Activated T-helper 9 cell treated with anti-CD3 and anti-CD28 coated beads, Interleukin-2, amount 50 U/mL, for 16 hours (primary cell): ENCODE results near the gene ENDOG.
"Not testable (repeated sequence)": the region's sequence is repeated elsewhere in the genome, so short reads cannot be mapped to it uniquely, and the experiment has no call there.

ENCODE experiments used
- DNase-seq: peaks from one replicate; pipeline ENCODE4 v3.0.0-alpha.2; 2020; ENCODE audit warnings: low read depth

ENDOG gene

GRCh38 chr9:128862401-128862851 is 44.1 kb downstream of the ENDOG start:
- no peak for DNase-seq

DNA sequence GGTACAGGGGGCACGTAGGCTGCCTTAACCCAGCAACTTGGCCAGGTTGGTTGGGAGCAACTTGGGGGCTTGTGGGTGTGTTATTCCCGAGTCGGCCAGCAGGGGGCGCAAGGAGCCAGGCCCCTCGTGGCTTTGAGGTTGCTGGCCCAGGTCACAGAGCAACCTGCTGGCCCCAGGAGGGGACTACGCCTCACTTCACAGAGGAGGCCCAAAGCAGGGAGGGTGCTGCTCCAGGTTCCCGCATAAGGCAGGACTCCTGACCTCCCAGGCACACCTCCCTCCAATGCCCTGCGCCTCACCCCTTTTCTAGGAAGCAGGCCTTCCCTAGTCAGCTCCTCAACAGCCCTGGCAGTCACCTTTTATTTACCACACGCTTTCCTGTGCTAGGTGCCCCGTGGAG is 45.3 kb downstream of the ENDOG start:
- DNase-seq, result peak; percentile 78

DNA sequence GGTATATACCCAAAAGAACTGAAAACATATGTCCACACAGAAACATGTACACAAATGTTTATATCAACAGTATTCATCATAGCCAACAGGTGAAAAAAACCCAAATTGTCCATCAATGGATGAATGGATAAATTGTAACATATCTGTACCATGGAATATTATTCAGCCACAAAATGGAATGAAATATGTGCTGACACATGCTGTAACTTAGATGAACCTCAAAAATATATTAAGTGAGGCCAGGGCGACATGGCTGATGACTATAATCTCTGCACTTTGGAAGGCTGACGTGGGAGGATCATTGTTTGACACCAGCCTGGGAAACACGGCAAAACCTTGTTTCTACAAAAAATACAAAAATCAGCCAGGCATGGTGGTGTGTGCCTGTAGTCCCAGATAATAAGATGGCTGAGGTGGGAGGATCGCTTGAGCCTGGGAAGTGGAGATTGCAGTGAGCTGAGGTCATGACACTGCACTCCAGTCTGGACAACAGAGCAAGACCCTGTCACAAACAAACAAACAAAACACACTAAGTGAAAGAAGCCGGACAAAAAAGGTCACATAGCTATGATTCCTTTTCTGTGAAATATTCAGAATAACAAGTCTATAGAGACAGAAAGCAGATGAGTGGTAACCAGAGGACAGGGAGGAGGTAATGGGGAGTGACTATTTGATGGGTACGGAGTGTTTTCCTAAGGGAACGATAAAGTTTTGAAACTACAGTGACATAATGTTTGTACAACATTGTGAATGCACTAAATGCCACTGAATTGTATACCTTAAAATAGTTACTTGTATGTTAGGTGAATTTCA is 52.0 kb downstream of the ENDOG start:
- no peak for DNase-seq

GRCh38 chr9:128870941-128871265 is 52.6 kb downstream of the ENDOG start:
- not testable (repeated sequence) for DNase-seq
